HUES48 (cell line): Measurements from ENCODE around the gene ZNF644.
"Not testable (repeated sequence)": the region's sequence is repeated elsewhere in the genome, so short reads cannot be mapped to it uniquely, and the experiment has no call there.

Experiments
- H3K27ac ChIP-seq: one replicate; pipeline ENCODE4 v1.7.0; 2013; ENCODE audit warnings: low read depth, low read length, inconsistent platforms
- H3K27me3 ChIP-seq: 2 replicates; pipeline ENCODE4 v1.6.1; 2013; ENCODE audit warnings: mild to moderate bottlenecking, low read length; ENCODE audit not compliant: control insufficient read depth, insufficient read depth
- H3K36me3 ChIP-seq: 2 replicates; pipeline ENCODE4 v1.6.1; 2013; ENCODE audit warnings: low read length; ENCODE audit not compliant: control insufficient read depth, insufficient read depth
- H3K4me1 ChIP-seq: 2 replicates; pipeline ENCODE4 v1.6.1; 2013; ENCODE audit warnings: mild to moderate bottlenecking, low read length; ENCODE audit not compliant: control insufficient read depth, insufficient read depth
- H3K4me3 ChIP-seq: 2 replicates; pipeline ENCODE4 v1.5.1; 2013; ENCODE audit warnings: mild to moderate bottlenecking, low read depth, low read length
- H3K9ac ChIP-seq: 2 replicates; pipeline ENCODE4 v1.6.1; 2013; ENCODE audit warnings: mild to moderate bottlenecking, low read depth, low read length, moderate library complexity
- H3K9me3 ChIP-seq: 2 replicates; pipeline ENCODE4 v1.6.1; 2013; ENCODE audit warnings: low read length; ENCODE audit not compliant: control insufficient read depth, insufficient read depth

ZNF644 gene

GRCh38 chr1:90955769-90956168 is 66.1 kb downstream of the ZNF644 start:
- Histone ChIP-seq H3K9me3 (no peaks in the 10 kb centered on the region), H3K9ac (no peak overlapping the region), H3K27ac (no peak overlapping the region), H3K4me3 (no peak overlapping the region), H3K27me3 (no peaks in the 10 kb centered on the region), H3K36me3 (peaks cover 9% of the 10 kb centered on the region), H3K4me1 (peaks cover 40% of the 10 kb centered on the region)

DNA sequence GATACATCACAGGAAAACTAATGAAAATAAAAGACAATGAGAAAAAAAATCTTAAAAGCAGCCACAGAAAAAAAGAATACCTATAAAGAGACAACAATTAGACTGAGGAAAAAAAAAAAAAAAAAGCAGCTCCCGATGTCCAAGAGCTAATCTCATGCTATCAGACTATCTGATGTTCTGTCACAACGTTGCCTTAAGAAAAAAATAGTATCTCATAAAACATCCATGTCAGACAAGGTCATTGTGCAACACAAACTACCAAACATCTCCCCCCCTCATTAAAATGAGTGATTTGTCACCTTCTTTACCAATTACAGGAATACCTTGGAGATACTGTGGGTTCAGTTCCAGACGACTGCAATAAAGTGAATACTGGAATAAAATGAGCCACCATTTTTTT is 68.9 kb downstream of the ZNF644 start:
- Histone ChIP-seq H3K4me1 (peaks cover 42% of the 10 kb centered on the region), H3K9ac (no peak overlapping the region), H3K9me3 (no peaks in the 10 kb centered on the region), H3K27ac (no peak overlapping the region), H3K36me3 (peaks cover 9% of the 10 kb centered on the region), H3K4me3 (no peak overlapping the region), H3K27me3 (no peaks in the 10 kb centered on the region)

GRCh38 chr1:90951009-90951408 is 70.8 kb downstream of the ZNF644 start:
- Histone ChIP-seq H3K27ac (no peak overlapping the region), H3K4me3 (no peak overlapping the region), H3K9ac (no peak overlapping the region), H3K27me3 (no peaks in the 10 kb centered on the region), H3K36me3 (peaks cover 9% of the 10 kb centered on the region), H3K9me3 (no peaks in the 10 kb centered on the region), H3K4me1 (peaks cover 33% of the 10 kb centered on the region)

- no peak overlapping the region for H3K27ac ChIP-seq
- no peak overlapping the region for H3K4me3 ChIP-seq
- H3K9me3 ChIP-seq: no peaks in the 10 kb centered on the region
- H3K27me3 ChIP-seq: no peaks in the 10 kb centered on the region
- H3K9ac ChIP-seq: no peak overlapping the region
- peaks cover 33% of the 10 kb centered on the region for H3K4me1 ChIP-seq
- peaks cover 8% of the 10 kb centered on the region for H3K36me3 ChIP-seq
Observed at GRCh38 chr1:90948301-90948700, 73.5 kb downstream of the ZNF644 start.

GRCh38 chr1:90946630-90947029 is 75.2 kb downstream of the ZNF644 start:
- H3K4me1 ChIP-seq: peaks cover 19% of the 10 kb centered on the region
- H3K9ac ChIP-seq: no peak overlapping the region
- no peak overlapping the region for H3K27ac ChIP-seq
- peaks cover 8% of the 10 kb centered on the region for H3K36me3 ChIP-seq
- no peaks in the 10 kb centered on the region for H3K9me3 ChIP-seq
- no peak overlapping the region for H3K4me3 ChIP-seq
- H3K27me3 ChIP-seq: no peaks in the 10 kb centered on the region

DNA sequence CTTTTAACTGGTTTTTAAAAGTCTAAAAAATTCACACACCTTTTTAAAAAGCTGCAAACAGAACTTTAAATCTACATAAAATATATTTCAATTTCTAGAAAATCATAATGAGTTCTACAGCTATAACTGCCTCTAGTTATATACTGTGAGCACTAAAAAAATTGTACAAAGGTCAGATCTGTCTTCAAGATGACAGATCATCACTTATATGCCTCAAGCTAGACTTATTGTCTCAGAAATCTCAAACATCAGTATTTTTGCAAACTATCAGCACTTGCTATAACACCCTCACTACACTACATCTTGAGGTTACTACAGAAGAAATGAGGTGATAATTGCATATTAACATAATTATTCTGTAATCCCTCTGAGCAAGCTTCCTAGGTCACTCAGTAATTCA is 76.5 kb downstream of the ZNF644 start:
- H3K9ac ChIP-seq: no peak overlapping the region

DNA sequence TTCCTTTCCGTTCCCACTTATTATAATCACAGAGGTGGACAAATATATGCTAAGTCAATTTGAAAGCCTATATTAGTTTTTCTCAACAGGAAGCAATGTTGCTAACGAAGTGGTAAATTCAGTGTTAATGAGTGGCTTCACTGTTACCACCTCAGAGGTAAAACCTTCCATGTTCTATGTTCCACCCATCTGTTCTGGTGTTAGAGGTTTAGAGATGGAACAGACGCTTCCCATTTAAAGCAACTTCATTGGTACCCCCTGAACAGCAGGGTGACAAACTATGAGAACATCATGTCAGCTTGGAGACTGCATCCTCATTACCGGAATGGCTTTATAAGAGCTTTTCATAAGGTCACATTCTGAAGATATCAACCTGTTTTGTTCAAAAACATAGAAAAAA is 77.9 kb downstream of the ZNF644 start:
- H3K27ac ChIP-seq: no peak overlapping the region
- no peaks in the 10 kb centered on the region for H3K9me3 ChIP-seq
- peaks cover 7% of the 10 kb centered on the region for H3K4me1 ChIP-seq
- H3K36me3 ChIP-seq: peaks cover 35% of the 10 kb centered on the region
- H3K4me3 ChIP-seq: no peak overlapping the region
- H3K27me3 ChIP-seq: no peaks in the 10 kb centered on the region
- H3K9ac ChIP-seq: no peak overlapping the region

More for the DNA sequence above, 76.5 kb downstream of the ZNF644 start:
- Histone ChIP-seq H3K4me3 (no peak overlapping the region), H3K4me1 (peaks cover 7% of the 10 kb centered on the region), H3K27me3 (no peaks in the 10 kb centered on the region), H3K27ac (no peak overlapping the region), H3K36me3 (peaks cover 22% of the 10 kb centered on the region), H3K9me3 (no peaks in the 10 kb centered on the region)

- H3K9ac ChIP-seq: no peak overlapping the region
- no peaks in the 10 kb centered on the region for H3K27me3 ChIP-seq
- no peak overlapping the region for H3K27ac ChIP-seq
- peaks cover 66% of the 10 kb centered on the region for H3K36me3 ChIP-seq
- no peak overlapping the region for H3K4me3 ChIP-seq
- H3K4me1 ChIP-seq: peaks cover 11% of the 10 kb centered on the region
- H3K9me3 ChIP-seq: no peaks in the 10 kb centered on the region
Observed at GRCh38 chr1:90940746-90941145, 81.1 kb downstream of the ZNF644 start.

DNA sequence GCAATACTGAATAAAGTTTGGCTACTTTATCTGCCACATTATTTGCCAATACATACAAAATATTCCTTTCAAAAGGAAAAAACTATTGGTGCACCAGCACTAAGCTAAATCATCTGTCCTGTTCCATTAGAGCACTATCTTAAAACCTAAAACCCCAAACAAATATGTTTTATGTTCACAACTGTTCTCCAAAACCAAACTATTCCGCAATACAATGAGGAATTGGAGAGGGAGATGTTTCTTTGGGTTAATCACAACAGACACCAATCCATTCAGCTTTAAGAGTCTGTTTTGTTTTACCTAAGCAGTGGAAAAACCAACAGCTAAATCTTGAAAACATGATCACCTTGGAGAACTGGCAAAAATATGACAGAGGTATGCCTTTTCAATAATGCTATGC is 85.1 kb downstream of the ZNF644 start:
- Histone ChIP-seq H3K9ac (no peak overlapping the region), H3K4me3 (no peak overlapping the region), H3K4me1 (peaks cover 26% of the 10 kb centered on the region), H3K9me3 (no peaks in the 10 kb centered on the region), H3K27ac (no peak overlapping the region), H3K27me3 (no peaks in the 10 kb centered on the region), H3K36me3 (peaks cover 81% of the 10 kb centered on the region)

GRCh38 chr1:90936061-90936460 is 85.8 kb downstream of the ZNF644 start:
- H3K9me3 ChIP-seq: no peaks in the 10 kb centered on the region
- H3K36me3 ChIP-seq: peaks cover 77% of the 10 kb centered on the region
- no peak overlapping the region for H3K27ac ChIP-seq
- no peaks in the 10 kb centered on the region for H3K27me3 ChIP-seq
- H3K4me1 ChIP-seq: peaks cover 29% of the 10 kb centered on the region
- H3K4me3 ChIP-seq: no peak overlapping the region
- H3K9ac ChIP-seq: no peak overlapping the region

GRCh38 chr1:90928231-90928630 is 93.6 kb downstream of the ZNF644 start:
- H3K36me3 ChIP-seq: peaks cover 13% of the 10 kb centered on the region
- H3K4me1 ChIP-seq: peaks cover 58% of the 10 kb centered on the region
- H3K27me3 ChIP-seq, H3K9me3 ChIP-seq, H3K4me3 ChIP-seq, H3K9ac ChIP-seq, H3K27ac ChIP-seq: not testable (repeated sequence)

GRCh38 chr1:90927674-90928073 is 94.2 kb downstream of the ZNF644 start:
- H3K4me3 ChIP-seq, H3K9me3 ChIP-seq, H3K9ac ChIP-seq, H3K27me3 ChIP-seq: not testable (repeated sequence)
- peaks cover 63% of the 10 kb centered on the region for H3K4me1 ChIP-seq
- H3K36me3 ChIP-seq: peaks cover 13% of the 10 kb centered on the region
- H3K27ac ChIP-seq: peak overlapping the region; percentile 83
